ENCODE measurements around the gene IL1A. TPM values are rescaled to one million over a fixed set of nuclear protein-coding genes. Genes with fewer than 3 reads are reported as not detected.

IL1A gene
- total RNA-seq, 2 donors from 2014 or later: 0.73 to 1.0 TPM

DNA sequence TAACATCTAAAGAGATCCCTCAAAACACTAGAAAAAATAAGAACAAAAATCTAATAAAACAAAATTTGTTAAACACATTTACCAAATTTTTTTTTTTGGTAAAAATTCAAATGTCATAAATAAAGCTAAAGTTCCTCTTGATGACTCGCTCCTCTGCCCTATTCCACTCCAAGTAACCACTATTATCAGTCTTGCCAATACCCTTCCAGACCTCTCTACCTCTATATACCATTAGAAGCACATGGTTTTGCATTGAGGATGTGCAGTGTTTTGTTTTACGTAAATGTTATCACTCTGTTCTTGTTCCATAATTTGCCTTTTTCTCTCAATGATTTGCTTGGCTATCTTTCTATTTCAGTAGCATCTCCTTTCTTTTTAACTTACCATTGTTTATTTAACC, 41.4 kb upstream of the IL1A start:
- Histone ChIP-seq H3K27me3 (ENCODE audit: control insufficient read depth, insufficient read depth, low read length, poor library complexity, severe bottlenecking) (no peaks in the 10 kb centered on the region), H3K9ac (ENCODE audit: extremely low read depth, low read length, poor library complexity, severe bottlenecking) (no peak overlapping the region), H3K36me3 (ENCODE audit: control insufficient read depth, insufficient read depth, low read length) (no peaks in the 10 kb centered on the region), H3K4me3 (ENCODE audit: low read length) (no peak overlapping the region), H3K4me1 (ENCODE audit: control insufficient read depth, insufficient read depth, low read length) (no peaks in the 10 kb centered on the region), H3K9me3 (ENCODE audit: control insufficient read depth, low read length) (no peaks in the 10 kb centered on the region), H3K27ac (ENCODE audit: low read depth, low read length) (no peak overlapping the region)
- WGBS, 2 experiments (ENCODE audit: insufficient coverage in 1 of 2, insufficient read length in 1 of 2): 93 to 100% methylated on average over 2 of the region's 2 CpGs
- no peak for DNase-seq
- Mint-ChIP-seq H3K4me3 (no peak overlapping the region), H3K9me3 (peaks cover 3% of the 10 kb centered on the region), H3K27ac (no peak overlapping the region), H3K4me1 (peaks cover 2% of the 10 kb centered on the region), H3K27me3 (ENCODE audit: insufficient read depth) (peaks cover 3% of the 10 kb centered on the region), H3K36me3 (ENCODE audit: low read depth) (no peaks in the 10 kb centered on the region)
- no peak for TF ChIP-seq CTCF (conservative IDR thresholded peaks at IDR 0.05)

- Histone ChIP-seq H3K9ac (ENCODE audit: extremely low read depth, low read length, poor library complexity, severe bottlenecking) (no peak overlapping the region), H3K27ac (ENCODE audit: low read depth, low read length) (no peak overlapping the region), H3K36me3 (ENCODE audit: control insufficient read depth, insufficient read depth, low read length) (no peaks in the 10 kb centered on the region), H3K4me3 (ENCODE audit: low read length) (no peak overlapping the region), H3K4me1 (ENCODE audit: control insufficient read depth, insufficient read depth, low read length) (no peaks in the 10 kb centered on the region), H3K27me3 (ENCODE audit: control insufficient read depth, insufficient read depth, low read length, poor library complexity, severe bottlenecking) (no peaks in the 10 kb centered on the region), H3K9me3 (ENCODE audit: control insufficient read depth, low read length) (no peaks in the 10 kb centered on the region)
- no peak for TF ChIP-seq CTCF (conservative IDR thresholded peaks at IDR 0.05)
- H3K27me3 Mint-ChIP-seq (ENCODE audit: insufficient read depth): peaks cover 3% of the 10 kb centered on the region
- no peak overlapping the region for H3K27ac Mint-ChIP-seq
- no peak for DNase-seq
- peaks cover 2% of the 10 kb centered on the region for H3K4me1 Mint-ChIP-seq
- H3K9me3 Mint-ChIP-seq: peaks cover 3% of the 10 kb centered on the region
- no peaks in the 10 kb centered on the region for H3K36me3 Mint-ChIP-seq (ENCODE audit: low read depth)
- no peak overlapping the region for H3K4me3 Mint-ChIP-seq
These were observed 40.4 kb upstream of the IL1A start for GRCh38 chr2:112824694-112825085.

- Mint-ChIP-seq H3K4me3 (no peak overlapping the region), H3K27ac (no peak overlapping the region)
- no peak overlapping the region for H3K9ac ChIP-seq (ENCODE audit: extremely low read depth, low read length, poor library complexity, severe bottlenecking)
These were observed 37.4 kb upstream of the IL1A start for GRCh38 chr2:112821682-112822081.

More at GRCh38 chr2:112821682-112822081, 37.4 kb upstream of the IL1A start:
- Mint-ChIP-seq H3K36me3 (ENCODE audit: low read depth) (no peaks in the 10 kb centered on the region), H3K9me3 (peaks cover 3% of the 10 kb centered on the region), H3K4me1 (peaks cover 2% of the 10 kb centered on the region), H3K27me3 (ENCODE audit: insufficient read depth) (peaks cover 3% of the 10 kb centered on the region)
- Histone ChIP-seq H3K4me3 (ENCODE audit: low read length) (no peak overlapping the region), H3K9me3 (ENCODE audit: control insufficient read depth, low read length) (no peaks in the 10 kb centered on the region), H3K36me3 (ENCODE audit: control insufficient read depth, insufficient read depth, low read length) (no peaks in the 10 kb centered on the region), H3K27me3 (ENCODE audit: control insufficient read depth, insufficient read depth, low read length, poor library complexity, severe bottlenecking) (no peaks in the 10 kb centered on the region), H3K4me1 (ENCODE audit: control insufficient read depth, insufficient read depth, low read length) (no peaks in the 10 kb centered on the region), H3K27ac (ENCODE audit: low read depth, low read length) (no peak overlapping the region)
- 93 to 100% methylated on average over 4 of the region's 4 CpGs for WGBS, 2 experiments (ENCODE audit: insufficient coverage in 1 of 2, insufficient read length in 1 of 2)
- no peak for TF ChIP-seq CTCF (conservative IDR thresholded peaks at IDR 0.05)
- DNase-seq: no peak

Measured in endodermal cell (in vitro differentiated cells).